ENCODE data around the gene HNF1B.
"Not testable (repeated sequence)": the region's sequence is repeated elsewhere in the genome, so short reads cannot be mapped to it uniquely, and the experiment has no call there.

Gene HNF1B

GRCh38 chr17:37702598-37702997 lies 42.3 kb downstream of the HNF1B start:
- DNase-seq (ENCODE audit: low read depth in 2 of 2) = no peak

- no peak for DNase-seq (ENCODE audit: low read depth in 2 of 2)
These were observed 43.4 kb downstream of the HNF1B start for GRCh38 chr17:37701496-37701898.

GRCh38 chr17:37700881-37701280 lies 44.0 kb downstream of the HNF1B start:
- DNase-seq (ENCODE audit: low read depth in 2 of 2) = no peak

- DNase-seq (ENCODE audit: low read depth in 2 of 2) = no peak
These were observed 45.4 kb downstream of the HNF1B start for GRCh38 chr17:37699285-37699973.

GRCh38 chr17:37698911-37699255 lies 46.0 kb downstream of the HNF1B start:
- DNase-seq (ENCODE audit: low read depth in 2 of 2) = no peak

GRCh38 chr17:37698132-37698910 lies 46.5 kb downstream of the HNF1B start:
- DNase-seq (ENCODE audit: low read depth in 2 of 2) = no peak

GRCh38 chr17:37697381-37697780 lies 47.5 kb downstream of the HNF1B start:
- no peak for DNase-seq (ENCODE audit: low read depth in 2 of 2)

GRCh38 chr17:37696366-37696765 lies 48.5 kb downstream of the HNF1B start:
- DNase-seq (ENCODE audit: low read depth in 2 of 2) = no peak

GRCh38 chr17:37695726-37696125 lies 49.1 kb downstream of the HNF1B start:
- DNase-seq (ENCODE audit: low read depth in 2 of 2) = no peak

GRCh38 chr17:37694734-37695133 lies 50.1 kb downstream of the HNF1B start:
- no peak for DNase-seq (ENCODE audit: low read depth in 2 of 2)

GRCh38 chr17:37693328-37693727 lies 51.5 kb downstream of the HNF1B start:
- no peak for DNase-seq (ENCODE audit: low read depth in 2 of 2)

GRCh38 chr17:37691807-37692206 lies 53.1 kb downstream of the HNF1B start:
- no peak for DNase-seq (ENCODE audit: low read depth in 2 of 2)

- DNase-seq (ENCODE audit: low read depth in 2 of 2) = no peak
These were observed 55.5 kb downstream of the HNF1B start for GRCh38 chr17:37689317-37689716.

GRCh38 chr17:37683454-37683984 lies 61.3 kb downstream of the HNF1B start:
- no peak for DNase-seq (ENCODE audit: low read depth in 2 of 2)

- DNase-seq (ENCODE audit: low read depth in 2 of 2) = no peak
These were observed 62.9 kb downstream of the HNF1B start for GRCh38 chr17:37682007-37682406.

GRCh38 chr17:37679995-37680394 lies 64.9 kb downstream of the HNF1B start:
- not testable (repeated sequence) for DNase-seq (ENCODE audit: low read depth in 2 of 2)

GRCh38 chr17:37678036-37678435 lies 66.8 kb downstream of the HNF1B start:
- no peak for DNase-seq (ENCODE audit: low read depth in 2 of 2)

- no peak for DNase-seq (ENCODE audit: low read depth in 2 of 2)
These were observed 67.8 kb downstream of the HNF1B start for GRCh38 chr17:37677021-37677420.

GRCh38 chr17:37676115-37676925 lies 68.5 kb downstream of the HNF1B start:
- no peak for DNase-seq (ENCODE audit: low read depth in 2 of 2)

GRCh38 chr17:37674511-37674910 lies 70.3 kb downstream of the HNF1B start:
- DNase-seq (ENCODE audit: low read depth in 2 of 2) = no peak

GRCh38 chr17:37673386-37673785 lies 71.5 kb downstream of the HNF1B start:
- DNase-seq (ENCODE audit: low read depth in 2 of 2) = no peak

GRCh38 chr17:37672548-37673078 lies 72.2 kb downstream of the HNF1B start:
- DNase-seq (ENCODE audit: low read depth in 2 of 2) = no peak

All from stimulated activated CD8-positive, alpha-beta memory T cell treated with anti-CD3 and anti-CD28 coated beads, Interleukin-2, amount 100 ng/mL, for 1 hour (primary cell).